GM23338 (cell line): ENCODE measurements around the gene DCPS.

Experiments
- CTCF ChIP-seq, 2 experiments: fragments of 200-600 bp in 1 of 2; sonication (generic) in 1 of 2; conservative IDR thresholded peaks; 2 replicates each; pipeline versions ENCODE4 v1.5.1 to v1.6.1; 2016 to 2017; ENCODE audit warnings: antibody characterized with exemption in 2 of 2, low read depth in 2 of 2, mild to moderate bottlenecking in 2 of 2, moderate library complexity in 1 of 2
- EZH2 ChIP-seq: fragments of 200-600 bp; sonication (generic); IDR thresholded peaks from one replicate; pipeline ENCODE4 v1.8.0; 2017; ENCODE audit warnings: antibody characterized with exemption, mild to moderate bottlenecking, low read depth; ENCODE audit not compliant: unreplicated experiment
- POLR2AphosphoS5 ChIP-seq: IDR thresholded peaks from 2 replicates; pipeline ENCODE4 v1.6.1; 2016; ENCODE audit warnings: antibody characterized with exemption, low read depth
- REST ChIP-seq: IDR thresholded peaks from one replicate; pipeline ENCODE4 v1.6.1; 2018; ENCODE audit warnings: antibody characterized with exemption; ENCODE audit not compliant: unreplicated experiment

GRCh38 chr11:126354631-126355323, 50.9 kb downstream of the DCPS start:
- TF ChIP-seq CTCF (conservative IDR thresholded peaks at IDR 0.05; ENCODE audit: low read depth in 2 of 2) (no peak), POLR2AphosphoS5 (no peak), EZH2 (no peak), REST (no peak)
